Large intestine (tissue), 3 donors: Measurements from ENCODE around the gene PDK1. TPM values are rescaled to one million over a fixed set of nuclear protein-coding genes. Genes with fewer than 3 reads are reported as not detected.
"Not testable (repeated sequence)": the region's sequence is repeated elsewhere in the genome, so short reads cannot be mapped to it uniquely, and the experiment has no call there.

Experiments
- DNase-seq, 2 donors: peaks; one replicate each; pipeline versions ENCODE4 v3.0.0 to v3.0.0-alpha.2; 2013
- H3K27ac ChIP-seq: one replicate; pipeline ENCODE4 v1.5.1; 2013; ENCODE audit warnings: low read length
- H3K27me3 ChIP-seq: 2 replicates; pipeline ENCODE4 v1.6.1; 2013; ENCODE audit warnings: low read length; ENCODE audit not compliant: control insufficient read depth, insufficient read depth
- H3K36me3 ChIP-seq: 2 replicates; pipeline ENCODE4 v1.6.1; 2013; ENCODE audit warnings: low read length; ENCODE audit not compliant: control insufficient read depth, insufficient read depth
- H3K4me1 ChIP-seq: one replicate; pipeline ENCODE4 v1.6.1; 2013; ENCODE audit warnings: low read length; ENCODE audit not compliant: control insufficient read depth, insufficient read depth
- H3K4me3 ChIP-seq: one replicate; pipeline ENCODE4 v1.5.1; 2013; ENCODE audit warnings: low read length
- H3K9me3 ChIP-seq: one replicate; pipeline ENCODE4 v1.6.1; 2013; ENCODE audit warnings: mild to moderate bottlenecking, low read depth, low read length, moderate library complexity; ENCODE audit not compliant: control insufficient read depth
- WGBS: methylation state at CpG from one replicate; pipeline ENCODE4 v1.1.5; 2013; ENCODE audit warnings: low lambda C conversion rate; ENCODE audit not compliant: insufficient coverage; 5-methylcytosine and 5-hydroxymethylcytosine counted together
- polyA plus RNA-seq: library from polyadenylated mRNA; unstranded; fragments of 120-200 nt; gene quantifications from one replicate; pipeline ENCODE4 v1.2.1, GENCODE V29; 2013

PDK1 gene
- polyA plus RNA-seq, 1 donor = 13.8 TPM

GRCh38 chr2:172525601-172526000 is 30.3 kb upstream of the PDK1 start:
- WGBS = no CpG with 5 or more reads among the region's 4 CpGs
- no peak for DNase-seq

DNA sequence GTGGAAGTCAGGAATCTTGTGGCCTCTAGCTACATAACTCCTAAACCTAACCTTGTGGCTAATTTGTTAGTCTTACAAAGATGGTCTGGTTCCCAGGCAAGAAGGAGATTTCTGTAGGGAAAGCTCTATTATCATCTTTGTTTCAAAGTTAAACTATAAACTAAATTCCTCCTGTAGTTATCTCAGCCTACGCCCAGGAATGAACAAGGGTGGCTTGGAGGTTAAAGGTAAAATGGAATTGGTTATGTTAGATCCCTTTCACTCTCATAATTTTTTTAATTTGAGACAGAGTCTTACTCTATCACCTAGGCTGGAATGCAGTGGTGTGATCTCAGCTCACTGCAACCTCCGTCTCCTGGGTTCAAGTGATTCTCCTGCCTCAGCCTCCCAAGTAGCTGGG is 24.6 kb upstream of the PDK1 start:
- no peaks in the 10 kb centered on the region for H3K36me3 ChIP-seq
- 17% methylated on average over 1 of the region's 2 CpGs for WGBS
- DNase-seq = peak in 1 of 2 donors; percentile 46
- no peaks in the 10 kb centered on the region for H3K27me3 ChIP-seq
- H3K4me3 ChIP-seq = no peak overlapping the region
- no peak overlapping the region for H3K27ac ChIP-seq
- peaks cover 8% of the 10 kb centered on the region for H3K4me1 ChIP-seq
- H3K9me3 ChIP-seq = peaks cover 19% of the 10 kb centered on the region

More at GRCh38 chr2:172525601-172526000, 30.3 kb upstream of the PDK1 start:
- Histone ChIP-seq H3K9me3 (peaks cover 4% of the 10 kb centered on the region), H3K36me3 (no peaks in the 10 kb centered on the region), H3K27ac (no peak overlapping the region), H3K4me1 (peaks cover 2% of the 10 kb centered on the region), H3K4me3 (no peak overlapping the region), H3K27me3 (no peaks in the 10 kb centered on the region)

DNA sequence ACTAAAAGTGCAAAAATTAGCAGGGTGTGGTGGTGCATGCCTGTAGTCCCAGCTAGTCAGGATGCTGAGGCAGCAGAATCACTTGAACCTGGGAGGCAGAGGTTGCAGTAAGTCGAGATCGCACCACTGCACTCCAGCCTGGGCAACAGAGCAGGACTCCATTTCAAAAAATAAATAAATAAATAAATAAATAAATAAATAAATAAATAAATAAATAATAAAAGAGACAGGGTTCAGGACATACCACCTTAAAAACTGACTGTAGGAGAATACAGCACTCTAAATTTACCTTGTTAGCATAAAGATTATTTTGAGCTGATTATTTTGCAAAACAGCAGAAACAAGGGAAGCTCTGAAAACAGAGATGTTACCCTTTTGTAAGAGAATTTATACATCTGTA is 23.4 kb upstream of the PDK1 start:
- not testable (repeated sequence) for H3K4me3 ChIP-seq, H3K27ac ChIP-seq, H3K27me3 ChIP-seq, H3K36me3 ChIP-seq, H3K4me1 ChIP-seq, DNase-seq
- 100% methylated on average over 2 of the region's 2 CpGs for WGBS
- H3K9me3 ChIP-seq = peaks cover 22% of the 10 kb centered on the region

- Histone ChIP-seq H3K4me1 (peaks cover 8% of the 10 kb centered on the region), H3K9me3 (peaks cover 28% of the 10 kb centered on the region), H3K36me3 (no peaks in the 10 kb centered on the region), H3K4me3 (no peak overlapping the region), H3K27ac (no peak overlapping the region), H3K27me3 (no peaks in the 10 kb centered on the region)
- DNase-seq = no peak
- WGBS = no CpG with 5 or more reads among the region's 1 CpG
Observed at GRCh38 chr2:172533687-172534086, 22.2 kb upstream of the PDK1 start.

GRCh38 chr2:172535119-172535518 is 20.8 kb upstream of the PDK1 start:
- H3K4me3 ChIP-seq = no peak overlapping the region
- H3K27ac ChIP-seq = no peak overlapping the region
- WGBS = 100% methylated on average over 2 of the region's 3 CpGs
- peaks cover 32% of the 10 kb centered on the region for H3K9me3 ChIP-seq
- no peaks in the 10 kb centered on the region for H3K36me3 ChIP-seq
- peaks cover 8% of the 10 kb centered on the region for H3K4me1 ChIP-seq
- H3K27me3 ChIP-seq = no peaks in the 10 kb centered on the region
- no peak for DNase-seq

- H3K4me3 ChIP-seq, H3K4me1 ChIP-seq, H3K27ac ChIP-seq, DNase-seq, H3K36me3 ChIP-seq, H3K27me3 ChIP-seq: not testable (repeated sequence)
- peaks cover 32% of the 10 kb centered on the region for H3K9me3 ChIP-seq
- no CpG with 5 or more reads among the region's 37 CpGs for WGBS
Observed at GRCh38 chr2:172537851-172538250, 18.0 kb upstream of the PDK1 start.

DNA sequence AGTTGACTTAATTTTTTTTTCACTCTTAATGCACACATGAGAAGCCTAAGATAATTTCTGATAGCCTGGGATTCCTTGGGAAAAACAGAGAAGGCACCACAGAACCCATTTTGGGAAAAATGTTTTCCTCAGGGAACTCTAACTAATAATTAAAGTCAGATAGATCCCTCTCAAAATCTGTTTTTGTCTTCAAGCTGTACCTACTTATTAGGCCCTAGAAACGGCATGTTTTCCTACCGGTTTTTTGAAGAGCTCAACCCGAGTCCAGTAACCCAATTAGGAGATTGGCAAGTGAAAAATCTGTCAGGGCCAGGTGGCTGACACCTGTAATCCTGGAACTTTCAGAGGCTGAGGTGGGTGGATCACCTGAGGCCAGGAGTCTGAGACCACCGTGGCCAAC is 16.1 kb upstream of the PDK1 start:
- Histone ChIP-seq H3K27me3 (no peaks in the 10 kb centered on the region), H3K27ac (no peak overlapping the region), H3K4me3 (no peak overlapping the region), H3K36me3 (no peaks in the 10 kb centered on the region), H3K4me1 (no peaks in the 10 kb centered on the region), H3K9me3 (peaks cover 17% of the 10 kb centered on the region)
- WGBS = no CpG with 5 or more reads among the region's 4 CpGs
- DNase-seq = no peak

GRCh38 chr2:172540421-172540820 is 15.5 kb upstream of the PDK1 start:
- Histone ChIP-seq H3K9me3 (peaks cover 17% of the 10 kb centered on the region), H3K36me3 (no peaks in the 10 kb centered on the region), H3K4me3 (no peak overlapping the region), H3K27me3 (no peaks in the 10 kb centered on the region), H3K4me1 (no peaks in the 10 kb centered on the region), H3K27ac (no peak overlapping the region)
- DNase-seq = no peak

DNA sequence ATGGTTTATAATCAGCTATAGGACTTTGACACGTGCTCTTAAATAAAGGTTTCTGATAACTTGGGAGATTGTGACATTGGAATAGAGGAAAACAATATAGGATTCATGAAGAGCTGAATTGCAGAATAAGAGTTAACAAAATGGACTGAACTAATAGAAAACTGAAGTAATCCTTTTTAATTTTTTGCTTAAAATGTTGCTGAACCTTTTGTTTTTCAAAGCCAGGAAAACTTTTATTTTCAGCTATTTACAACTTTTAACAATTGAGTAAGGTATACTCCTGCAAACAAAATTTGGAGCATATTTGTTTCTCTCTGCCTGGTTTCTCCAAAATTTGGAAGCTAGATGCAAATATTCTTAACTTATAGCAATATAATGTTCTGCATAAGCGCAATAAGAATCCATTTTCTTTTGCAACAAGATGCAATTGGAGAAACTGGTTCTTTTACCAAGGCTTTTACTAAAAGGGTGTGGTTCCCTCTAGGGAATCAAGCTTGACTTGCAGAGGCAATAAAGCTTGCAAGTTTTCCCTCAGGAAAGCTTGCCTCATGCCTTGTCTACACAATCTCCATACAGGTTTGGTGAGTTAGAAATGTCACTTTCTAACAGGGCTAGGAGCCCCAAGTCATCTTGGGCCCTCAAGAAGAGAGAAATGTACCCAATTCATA is 10.3 kb upstream of the PDK1 start:
- no peaks in the 10 kb centered on the region for H3K4me1 ChIP-seq
- H3K9me3 ChIP-seq = peaks cover 5% of the 10 kb centered on the region
- WGBS = 75% methylated on average over 1 of the region's 2 CpGs
- DNase-seq = no peak
- no peaks in the 10 kb centered on the region for H3K36me3 ChIP-seq
- no peak overlapping the region for H3K4me3 ChIP-seq
- no peak overlapping the region for H3K27ac ChIP-seq
- no peaks in the 10 kb centered on the region for H3K27me3 ChIP-seq

DNA sequence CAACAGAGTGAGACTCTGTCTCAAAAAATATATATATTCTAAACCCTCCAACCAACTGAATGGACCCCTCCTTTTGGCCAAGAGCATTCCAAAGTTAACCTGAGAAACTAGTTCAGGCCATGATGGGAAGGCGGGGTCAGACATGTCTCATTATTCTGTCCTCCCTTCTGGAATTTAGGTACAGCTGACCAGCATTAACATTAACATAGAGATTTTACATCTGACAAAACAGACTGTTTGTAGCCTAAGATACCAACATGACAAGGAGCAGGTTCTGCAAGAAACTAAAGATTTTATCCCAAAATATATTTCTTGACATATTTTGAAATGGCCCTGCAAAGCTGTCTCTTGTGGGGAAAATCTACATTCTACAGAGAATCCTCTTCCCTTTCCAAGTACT is 6.8 kb upstream of the PDK1 start:
- WGBS = no CpG with 5 or more reads among the region's 1 CpG
- Histone ChIP-seq H3K27ac (no peak overlapping the region), H3K36me3 (no peaks in the 10 kb centered on the region), H3K9me3 (peaks cover 5% of the 10 kb centered on the region), H3K4me3 (no peak overlapping the region), H3K27me3 (no peaks in the 10 kb centered on the region), H3K4me1 (peaks cover 6% of the 10 kb centered on the region)
- no peak for DNase-seq

- 0% methylated on average over 1 of the region's 1 CpG for WGBS
- not testable (repeated sequence) for H3K4me1 ChIP-seq, H3K27ac ChIP-seq, H3K9me3 ChIP-seq, DNase-seq, H3K36me3 ChIP-seq, H3K4me3 ChIP-seq, H3K27me3 ChIP-seq
Observed at GRCh38 chr2:172549802-172550201, 6.1 kb upstream of the PDK1 start.
